ENCODE measurements around the gene ZC3H4. TPM values are rescaled to one million over a fixed set of nuclear protein-coding genes. Genes with fewer than 3 reads are reported as not detected.

Gene ZC3H4
- total RNA-seq, 1 experiment from 2014 or later: 42.7 TPM

DNA sequence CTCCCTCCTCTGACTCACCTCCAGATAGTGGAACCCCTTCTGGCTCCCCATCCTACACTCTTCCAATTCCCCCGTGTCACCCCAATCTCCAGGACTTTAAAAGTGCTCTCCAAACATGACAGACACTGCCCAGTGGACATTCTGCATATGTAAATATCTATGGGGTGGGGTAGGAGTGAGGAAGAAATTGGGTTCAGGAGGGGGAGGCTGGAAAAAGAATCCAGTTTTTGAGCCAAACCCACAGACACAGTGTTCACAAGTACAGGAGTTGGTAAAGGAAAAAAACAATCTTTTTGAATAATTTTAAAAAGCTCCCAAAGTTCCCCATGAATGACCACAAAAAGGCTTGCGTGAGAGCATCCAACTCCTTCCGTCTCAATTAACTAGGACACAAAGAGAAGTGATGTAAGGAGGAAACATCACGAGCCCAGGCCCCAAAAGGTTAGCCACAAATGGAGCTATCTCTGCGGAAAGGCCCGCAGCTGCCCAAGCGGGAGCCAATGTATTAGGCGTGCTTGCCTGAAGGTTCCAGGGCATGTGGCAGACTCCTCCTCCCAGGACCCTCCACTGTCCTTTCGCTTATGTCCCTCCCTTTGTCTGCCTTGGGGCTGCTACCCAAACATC, 18.0 kb downstream of the ZC3H4 start:
- CTCF ChIA-PET: no interaction called here
- TF ChIP-seq TCF7L2 (IDR thresholded peaks at IDR 0.05; ENCODE audit: low read depth, low read length) (no peak), POLR2AphosphoS5 (IDR thresholded peaks at IDR 0.05; ENCODE audit: low read depth, low read length) (no peak), SIN3A (IDR thresholded peaks at IDR 0.05; ENCODE audit: borderline replicate concordance, insufficient read depth, low read depth, low read length) (no peak)
- TF ChIP-seq, protein P1, sequence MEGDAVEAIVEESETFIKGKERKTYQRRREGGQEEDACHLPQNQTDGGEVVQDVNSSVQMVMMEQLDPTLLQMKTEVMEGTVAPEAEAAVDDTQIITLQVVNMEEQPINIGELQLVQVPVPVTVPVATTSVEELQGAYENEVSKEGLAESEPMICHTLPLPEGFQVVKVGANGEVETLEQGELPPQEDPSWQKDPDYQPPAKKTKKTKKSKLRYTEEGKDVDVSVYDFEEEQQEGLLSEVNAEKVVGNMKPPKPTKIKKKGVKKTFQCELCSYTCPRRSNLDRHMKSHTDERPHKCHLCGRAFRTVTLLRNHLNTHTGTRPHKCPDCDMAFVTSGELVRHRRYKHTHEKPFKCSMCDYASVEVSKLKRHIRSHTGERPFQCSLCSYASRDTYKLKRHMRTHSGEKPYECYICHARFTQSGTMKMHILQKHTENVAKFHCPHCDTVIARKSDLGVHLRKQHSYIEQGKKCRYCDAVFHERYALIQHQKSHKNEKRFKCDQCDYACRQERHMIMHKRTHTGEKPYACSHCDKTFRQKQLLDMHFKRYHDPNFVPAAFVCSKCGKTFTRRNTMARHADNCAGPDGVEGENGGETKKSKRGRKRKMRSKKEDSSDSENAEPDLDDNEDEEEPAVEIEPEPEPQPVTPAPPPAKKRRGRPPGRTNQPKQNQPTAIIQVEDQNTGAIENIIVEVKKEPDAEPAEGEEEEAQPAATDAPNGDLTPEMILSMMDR (IDR thresholded peaks at IDR 0.05): no peak
- TF ChIP-seq, protein P2, sequence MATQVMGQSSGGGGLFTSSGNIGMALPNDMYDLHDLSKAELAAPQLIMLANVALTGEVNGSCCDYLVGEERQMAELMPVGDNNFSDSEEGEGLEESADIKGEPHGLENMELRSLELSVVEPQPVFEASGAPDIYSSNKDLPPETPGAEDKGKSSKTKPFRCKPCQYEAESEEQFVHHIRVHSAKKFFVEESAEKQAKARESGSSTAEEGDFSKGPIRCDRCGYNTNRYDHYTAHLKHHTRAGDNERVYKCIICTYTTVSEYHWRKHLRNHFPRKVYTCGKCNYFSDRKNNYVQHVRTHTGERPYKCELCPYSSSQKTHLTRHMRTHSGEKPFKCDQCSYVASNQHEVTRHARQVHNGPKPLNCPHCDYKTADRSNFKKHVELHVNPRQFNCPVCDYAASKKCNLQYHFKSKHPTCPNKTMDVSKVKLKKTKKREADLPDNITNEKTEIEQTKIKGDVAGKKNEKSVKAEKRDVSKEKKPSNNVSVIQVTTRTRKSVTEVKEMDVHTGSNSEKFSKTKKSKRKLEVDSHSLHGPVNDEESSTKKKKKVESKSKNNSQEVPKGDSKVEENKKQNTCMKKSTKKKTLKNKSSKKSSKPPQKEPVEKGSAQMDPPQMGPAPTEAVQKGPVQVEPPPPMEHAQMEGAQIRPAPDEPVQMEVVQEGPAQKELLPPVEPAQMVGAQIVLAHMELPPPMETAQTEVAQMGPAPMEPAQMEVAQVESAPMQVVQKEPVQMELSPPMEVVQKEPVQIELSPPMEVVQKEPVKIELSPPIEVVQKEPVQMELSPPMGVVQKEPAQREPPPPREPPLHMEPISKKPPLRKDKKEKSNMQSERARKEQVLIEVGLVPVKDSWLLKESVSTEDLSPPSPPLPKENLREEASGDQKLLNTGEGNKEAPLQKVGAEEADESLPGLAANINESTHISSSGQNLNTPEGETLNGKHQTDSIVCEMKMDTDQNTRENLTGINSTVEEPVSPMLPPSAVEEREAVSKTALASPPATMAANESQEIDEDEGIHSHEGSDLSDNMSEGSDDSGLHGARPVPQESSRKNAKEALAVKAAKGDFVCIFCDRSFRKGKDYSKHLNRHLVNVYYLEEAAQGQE (IDR thresholded peaks at IDR 0.05; ENCODE audit: insufficient read depth in 1 of 2, low read depth in 2 of 2, low read length in 1 of 2): no peak
- intact Hi-C loops (cut with micrococcal nuclease; ENCODE audit: unreplicated experiment) (no loop called here), in situ Hi-C loops (cut with HindIII; ENCODE audit: low pct_unique_long_range_greater_than_20kb, low sequenced_read_pairs) (no loop called here)
- Histone ChIP-seq H3K9me3 (ENCODE audit: control insufficient read depth, insufficient read depth, low read depth, low read length) (no peaks in the 10 kb centered on the region), H3K4me1 (ENCODE audit: control insufficient read depth, insufficient read depth, low read length) (peaks cover 3% of the 10 kb centered on the region; the same call in 1 of the 2 replicates), H3K36me3 (ENCODE audit: control insufficient read depth, insufficient read depth, low read length) (no peaks in the 10 kb centered on the region; the same call in 1 of the 2 replicates), H3K4me3 (ENCODE audit: low read depth in 2 of 2, low read length in 2 of 2) (no peak overlapping the region), H3K27ac (ENCODE audit: low read length) (no peak overlapping the region), H3K27me3 (ENCODE audit: control insufficient read depth, insufficient read depth, low read length) (no peaks in the 10 kb centered on the region)
- no peak for DNase-seq (ENCODE audit: low read depth, low spot score)
- POLR2A ChIA-PET: no interaction called here
- ATAC-seq: no peak
- BruUV-seq (replicated peaks): no TSS peak

DNA sequence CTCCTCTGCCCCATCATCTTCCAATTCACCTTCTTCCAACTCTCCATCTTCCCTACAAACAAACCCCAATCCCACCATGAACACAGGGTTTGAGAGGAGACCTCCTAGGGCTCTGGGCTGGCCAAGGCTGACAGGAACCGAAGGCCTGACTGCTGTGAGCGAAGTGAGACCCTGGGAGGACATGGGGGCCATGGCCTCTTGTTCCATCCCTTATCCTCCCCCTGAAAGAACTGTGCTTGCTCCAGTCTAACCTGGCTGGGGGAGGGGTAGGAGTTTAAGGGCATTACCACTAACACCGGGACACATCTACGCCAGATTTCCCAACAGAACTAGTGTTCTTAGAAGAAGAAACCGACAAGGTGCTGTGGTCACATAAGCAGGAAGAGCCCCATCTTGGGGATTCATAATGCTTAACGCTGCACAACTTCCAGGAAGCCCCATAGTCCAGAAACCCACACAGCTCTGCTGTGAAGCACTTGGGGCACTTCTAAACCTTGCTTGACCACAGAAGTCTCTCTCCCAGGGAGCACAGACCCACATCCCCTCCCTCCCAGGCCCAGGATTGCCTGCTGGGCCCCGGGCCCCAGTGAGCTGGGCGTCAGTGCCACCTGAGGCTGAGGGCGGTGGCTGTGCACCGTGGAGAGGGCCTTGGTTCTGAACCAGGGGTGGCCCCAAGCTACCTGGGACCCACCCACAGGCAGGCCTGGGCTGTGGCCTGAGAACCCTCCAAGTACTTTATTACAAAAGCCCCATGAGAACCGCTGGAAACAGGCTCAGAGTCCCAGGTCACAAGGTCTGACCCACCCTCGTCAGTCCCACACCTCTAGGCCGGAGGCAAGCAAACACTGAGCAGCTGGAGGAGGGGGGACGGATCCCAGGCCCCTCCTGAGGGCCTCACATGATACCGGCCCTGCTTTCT, 18.8 kb downstream of the ZC3H4 start:
- DNase-seq (ENCODE audit: low read depth, low spot score): no peak
- Histone ChIP-seq H3K9me3 (ENCODE audit: control insufficient read depth, insufficient read depth, low read depth, low read length) (no peaks in the 10 kb centered on the region), H3K4me1 (ENCODE audit: control insufficient read depth, insufficient read depth, low read length) (peaks cover 3% of the 10 kb centered on the region; the same call in 1 of the 2 replicates), H3K27ac (ENCODE audit: low read length) (no peak overlapping the region), H3K36me3 (ENCODE audit: control insufficient read depth, insufficient read depth, low read length) (no peaks in the 10 kb centered on the region; the same call in 1 of the 2 replicates), H3K27me3 (ENCODE audit: control insufficient read depth, insufficient read depth, low read length) (no peaks in the 10 kb centered on the region), H3K4me3 (ENCODE audit: low read depth in 2 of 2, low read length in 2 of 2) (no peak overlapping the region)
- POLR2A ChIA-PET: no interaction called here
- in situ Hi-C loops (cut with HindIII; ENCODE audit: low pct_unique_long_range_greater_than_20kb, low sequenced_read_pairs) (no loop called here), intact Hi-C loops (cut with micrococcal nuclease; ENCODE audit: unreplicated experiment) (no loop called here)
- no TSS peak for BruUV-seq (replicated peaks)
- TF ChIP-seq POLR2AphosphoS5 (IDR thresholded peaks at IDR 0.05; ENCODE audit: low read depth, low read length): no peak
- TF ChIP-seq SIN3A (IDR thresholded peaks at IDR 0.05; ENCODE audit: borderline replicate concordance, insufficient read depth, low read depth, low read length): no peak
- no peak for ATAC-seq
- CTCF ChIA-PET: no interaction called here
